RPMI7951 (cell line): Measurements from ENCODE around the gene TMEM59. TPM values are rescaled to one million over a fixed set of nuclear protein-coding genes. Genes with fewer than 3 reads are reported as not detected.
"Not testable (repeated sequence)": the region's sequence is repeated elsewhere in the genome, so short reads cannot be mapped to it uniquely, and the experiment has no call there.

ENCODE experiments used
- DNase-seq: peaks from one replicate; pipeline ENCODE4 v3.0.0-alpha.2; 2012; ENCODE audit warnings: low read depth
- total RNA-seq: library from RNA; depleted of rRNA; stranded (reverse); fragments of >200 nt; shearing (Covaris generic); gene quantifications from 2 replicates; pipeline ENCODE4 v1.2.3, GENCODE V29; 2014

The TMEM59 gene
- total RNA-seq, 1 experiment from 2014 or later, result 422 TPM

DNA sequence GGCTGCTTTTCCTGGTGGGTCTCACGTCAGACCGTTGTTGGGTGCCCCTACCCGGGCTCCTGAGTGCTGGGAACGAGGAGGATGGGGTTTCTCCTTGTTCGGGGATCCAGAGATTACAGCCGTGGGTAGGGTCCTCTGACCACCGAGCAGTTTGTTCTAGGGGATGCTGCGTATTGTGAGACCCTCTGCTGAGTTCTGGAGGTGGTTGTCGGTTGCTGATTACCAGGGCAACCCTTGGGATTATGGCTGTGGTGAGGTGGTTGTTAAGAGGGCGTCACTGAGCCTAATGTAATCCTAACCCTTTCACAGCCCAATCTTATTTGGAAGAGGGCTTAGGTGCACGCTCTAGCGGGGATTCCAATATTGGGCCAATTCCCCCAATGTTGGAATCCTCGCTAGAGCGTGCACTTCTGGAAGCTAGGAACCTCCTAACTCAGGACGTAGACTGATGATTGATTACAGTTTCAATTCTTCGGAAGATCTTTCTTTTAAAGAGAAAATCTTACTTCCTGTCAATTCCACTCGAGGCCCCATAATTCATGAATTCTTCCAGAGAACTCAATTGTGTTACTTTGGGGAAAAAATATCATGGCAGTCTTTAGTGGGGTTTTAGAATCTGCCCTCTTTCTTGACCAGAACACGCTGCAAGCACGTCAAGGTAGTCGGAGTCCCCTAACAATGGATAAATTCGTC, 887 bp upstream of the TMEM59 start:
- DNase-seq, result peak; percentile 17

- DNase-seq, result peak; percentile 57
These were observed 522 bp downstream of the TMEM59 start for GRCh38 chr1:54052431-54052933.

GRCh38 chr1:54051933-54052430, 1.0 kb downstream of the TMEM59 start:
- DNase-seq, result peak; percentile 10

DNA sequence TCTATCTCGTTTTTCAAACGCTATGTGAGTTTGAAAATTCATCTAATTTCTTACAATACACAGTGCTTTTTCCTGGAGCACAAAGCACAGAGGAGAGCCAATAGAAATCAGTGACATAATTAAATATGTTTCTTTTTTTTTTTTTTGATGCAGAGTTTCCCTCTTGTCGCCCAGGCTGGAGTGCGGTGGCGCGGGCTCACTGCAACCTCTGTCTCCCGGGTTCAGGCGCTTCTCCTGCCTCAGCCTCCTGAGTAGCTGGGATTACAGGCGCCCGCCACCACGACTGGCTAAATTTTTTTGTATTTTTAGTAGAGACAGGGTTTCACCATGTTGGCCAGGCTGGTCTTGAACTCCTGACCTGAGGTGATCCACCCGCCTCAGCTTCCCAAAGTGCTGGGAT, 2.6 kb downstream of the TMEM59 start:
- not testable (repeated sequence) for DNase-seq

GRCh38 chr1:54047384-54048305, 5.4 kb downstream of the TMEM59 start:
- DNase-seq, result peak; percentile 3

DNA sequence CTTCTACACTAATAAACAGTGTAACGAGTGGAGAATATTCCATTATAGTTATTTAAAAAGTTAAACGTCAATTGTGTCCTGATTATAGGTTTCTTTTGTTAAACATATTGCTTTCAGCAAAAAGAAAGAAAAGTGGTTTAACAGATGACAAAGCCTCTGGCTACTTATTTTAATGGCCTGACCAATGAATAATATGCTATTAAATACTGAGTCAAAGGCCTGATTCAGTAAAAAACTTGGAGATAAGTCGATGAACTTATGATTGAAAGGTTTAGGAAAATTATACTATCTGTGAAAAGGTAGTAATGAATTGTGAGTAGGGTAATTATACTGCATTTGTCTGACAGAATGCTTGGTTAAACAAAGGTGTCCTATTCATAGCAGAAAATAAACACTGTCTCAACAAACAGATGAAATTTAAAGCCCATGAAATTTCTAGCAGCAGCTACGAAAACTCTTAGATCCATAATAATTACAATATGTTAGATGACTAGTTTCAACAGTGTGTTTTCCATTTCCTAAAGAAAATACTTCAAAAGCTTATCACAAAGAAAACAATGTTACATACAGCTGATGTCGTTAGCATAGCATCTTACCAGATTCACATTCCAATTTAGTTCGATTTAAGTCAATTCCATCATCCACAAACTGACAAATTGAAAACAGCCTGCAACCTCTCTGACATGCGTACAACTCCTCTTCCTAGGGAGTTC, 6.2 kb downstream of the TMEM59 start:
- DNase-seq, result no peak

GRCh38 chr1:54045496-54045895, 7.5 kb downstream of the TMEM59 start:
- no peak for DNase-seq

- no peak for DNase-seq
These were observed 11.2 kb downstream of the TMEM59 start for GRCh38 chr1:54041806-54042205.

- no peak for DNase-seq
These were observed 15.5 kb downstream of the TMEM59 start for GRCh38 chr1:54037476-54037875.

DNA sequence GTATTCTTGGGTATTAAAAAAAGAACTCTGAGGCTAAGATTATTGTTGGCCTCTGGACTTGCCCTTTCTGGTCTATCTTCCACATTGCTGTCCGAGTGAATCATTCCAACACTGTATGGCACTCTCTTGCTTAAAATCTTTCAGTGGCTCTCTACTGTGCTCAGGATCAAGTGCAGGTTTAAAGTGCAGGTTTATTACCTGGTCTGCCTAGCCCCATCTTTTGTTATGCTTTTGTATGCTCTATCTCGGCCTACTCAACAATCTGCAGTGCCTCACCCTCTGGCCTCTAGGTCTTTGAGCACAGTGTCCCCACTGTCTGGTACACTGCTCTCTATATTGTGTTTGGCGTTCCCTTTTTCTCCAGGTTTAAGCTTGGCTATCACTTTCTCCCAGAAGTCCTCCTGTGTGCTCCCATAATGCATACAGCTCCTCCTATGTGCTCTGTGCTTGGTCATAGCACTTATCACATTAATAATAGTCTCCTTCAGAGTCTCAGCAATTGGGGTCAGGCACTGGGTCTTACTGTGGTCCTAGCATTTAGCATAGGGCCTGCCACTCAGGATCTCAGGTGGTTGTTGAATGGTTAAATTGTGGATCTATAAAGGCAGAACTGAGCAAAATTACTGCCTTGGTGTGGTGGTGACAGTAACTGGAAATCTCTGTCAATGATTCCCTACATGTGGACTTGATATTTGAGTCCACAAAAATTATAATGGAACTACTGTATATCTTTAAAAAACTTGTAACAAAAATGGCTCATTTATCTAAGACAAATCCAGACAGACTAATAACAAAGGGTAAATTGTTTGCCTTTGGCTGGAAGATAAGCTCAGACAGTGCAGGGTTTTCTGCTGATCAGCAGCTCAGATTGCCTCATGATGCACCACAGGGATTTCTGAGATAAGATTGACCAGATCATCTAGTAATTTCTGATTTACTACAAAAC, 24.4 kb downstream of the TMEM59 start:
- DNase-seq, result no peak

- DNase-seq, result no peak
These were observed 25.2 kb downstream of the TMEM59 start for GRCh38 chr1:54027848-54028247.

DNA sequence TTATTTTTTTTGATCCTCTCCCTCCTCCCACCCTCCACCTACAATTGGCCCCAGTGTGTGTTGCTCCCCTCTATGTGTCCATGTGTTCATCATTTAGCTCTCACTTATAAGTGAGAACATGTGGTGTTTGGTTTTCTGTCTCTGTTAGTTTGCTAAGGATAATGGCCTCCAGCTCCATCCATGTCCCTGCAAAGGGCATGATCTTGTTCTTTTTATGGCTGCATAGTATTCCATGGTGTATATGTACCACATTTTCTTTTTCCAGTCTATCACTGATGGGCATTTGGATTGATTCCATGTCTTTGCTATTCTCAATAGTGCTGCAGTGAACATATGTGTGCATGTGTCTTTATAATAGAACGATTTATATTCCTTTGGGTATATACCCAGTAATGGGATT, 28.2 kb downstream of the TMEM59 start:
- not testable (repeated sequence) for DNase-seq

DNA sequence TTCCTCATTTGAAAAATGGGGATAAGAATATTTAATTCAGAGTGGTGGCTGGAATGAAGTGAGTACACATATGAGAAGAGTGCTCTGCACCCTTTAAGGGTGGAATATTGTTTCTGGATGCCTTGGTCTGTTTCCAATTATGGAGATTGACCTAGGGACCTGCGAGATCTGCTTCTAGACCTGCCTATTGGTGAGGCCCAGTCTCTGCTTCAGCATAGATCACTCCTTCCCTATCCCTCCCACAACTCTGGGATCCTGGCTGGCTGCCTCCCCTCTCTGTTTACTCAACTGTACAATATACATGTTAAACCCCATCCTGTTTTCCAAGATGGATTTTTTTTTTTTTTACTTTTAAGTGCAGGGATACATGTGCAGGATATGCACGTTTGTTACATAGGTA, 28.6 kb downstream of the TMEM59 start:
- no peak for DNase-seq

GRCh38 chr1:54019562-54020176, 33.3 kb downstream of the TMEM59 start:
- DNase-seq, result not testable (repeated sequence)

GRCh38 chr1:54018635-54019034, 34.4 kb downstream of the TMEM59 start:
- no peak for DNase-seq

DNA sequence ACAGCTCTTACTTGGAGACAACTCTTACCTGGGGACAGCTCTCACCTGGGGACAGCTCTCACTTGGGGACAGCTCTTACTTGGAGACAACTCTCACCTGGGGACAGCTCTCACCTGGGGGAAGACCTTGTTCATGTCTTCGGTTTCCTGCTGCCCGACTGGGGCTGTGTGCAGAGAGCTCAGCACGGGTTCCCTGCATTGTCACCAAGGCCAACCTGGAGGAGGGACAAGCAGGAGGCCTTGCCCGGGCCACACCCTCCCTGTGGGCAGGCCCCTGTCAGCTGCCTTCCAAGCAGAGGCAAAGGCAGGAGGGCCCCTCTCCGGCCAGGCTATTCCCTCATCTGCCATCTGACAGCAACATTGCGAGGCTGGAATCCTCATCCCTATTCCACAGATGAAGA, 35.0 kb downstream of the TMEM59 start, which contains the start of gene LDLRAD1:
Gene LDLRAD1, minus strand, starts transcription at position 208 of the 400 bp plus-strand sequence. Its CDS starts 74 bp downstream, at position 134.
- no peak for DNase-seq

DNA sequence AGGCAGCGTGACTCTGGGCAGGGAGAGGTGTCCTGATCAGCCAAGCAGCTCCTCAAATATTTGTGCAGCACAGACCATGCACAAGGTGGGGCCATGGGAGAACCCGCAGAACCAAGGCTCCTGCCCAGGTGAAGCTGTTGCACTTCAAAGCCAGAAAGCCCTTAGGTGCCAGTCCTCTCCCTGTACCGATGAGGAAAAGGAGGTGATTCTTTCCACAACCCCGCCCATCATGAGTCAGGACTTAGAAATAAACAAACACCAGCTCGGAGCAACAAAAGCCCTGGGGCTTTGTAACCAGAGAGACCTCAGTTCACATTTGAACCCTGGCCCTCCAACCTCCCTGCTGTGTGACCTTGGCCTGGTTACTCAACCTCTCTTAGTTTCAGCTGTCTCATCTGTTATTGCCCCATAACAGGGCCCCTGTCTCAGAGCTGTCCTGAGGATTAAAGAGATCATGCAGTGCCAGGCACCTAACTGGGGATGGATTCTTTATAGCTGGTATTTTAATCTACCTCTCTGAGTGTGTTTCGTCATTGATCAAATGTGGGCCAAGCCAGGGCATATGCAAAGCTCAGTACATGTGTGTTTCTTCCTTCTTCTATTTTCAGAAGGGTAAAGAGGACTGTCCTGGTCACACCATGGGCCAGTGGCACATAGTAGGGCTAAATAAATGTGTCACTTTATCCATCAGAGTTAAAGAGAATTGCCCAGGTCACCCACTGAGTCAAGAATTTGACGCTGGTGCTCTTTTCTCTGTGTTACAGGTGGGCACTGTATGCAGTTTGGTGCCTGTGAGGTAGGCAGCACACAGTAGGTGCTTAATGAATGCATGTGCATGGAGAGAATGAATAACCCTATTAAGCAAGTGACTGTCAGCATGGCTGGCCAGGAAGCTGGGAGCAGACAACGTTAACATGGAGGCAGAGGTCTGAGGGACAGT, 36.4 kb downstream of the TMEM59 start:
- DNase-seq, result peak; percentile 26

DNA sequence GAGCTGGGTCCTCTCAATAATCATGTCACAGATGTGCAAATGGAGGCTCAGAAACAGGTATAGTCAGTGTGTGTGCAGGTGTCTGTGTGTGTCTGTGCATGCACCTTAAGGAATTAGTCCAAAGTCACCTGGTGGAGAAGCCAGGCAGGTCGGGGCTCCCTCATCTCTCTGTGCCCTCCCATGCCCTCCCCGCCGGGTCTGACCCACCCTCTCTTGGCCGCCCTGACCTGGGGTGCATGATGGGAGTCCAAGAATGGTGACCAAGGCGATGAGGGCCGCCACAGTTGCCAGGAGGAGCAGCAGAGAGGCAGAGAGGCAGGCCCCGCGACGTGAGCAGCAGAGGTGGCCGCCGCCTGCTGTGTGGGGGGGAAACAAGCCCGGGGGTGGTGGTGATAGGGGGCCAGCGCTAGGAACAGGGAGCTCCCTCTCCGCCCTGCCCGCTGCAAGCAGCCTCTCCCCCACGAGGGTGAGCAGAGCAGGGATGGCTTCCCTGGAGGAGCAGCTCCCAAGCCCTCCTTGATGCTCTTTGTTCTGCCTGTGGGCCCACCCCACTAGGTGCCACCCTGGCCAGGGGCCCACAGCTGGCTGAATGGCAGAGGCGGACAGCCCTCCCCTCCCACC, 38.9 kb downstream of the TMEM59 start:
- DNase-seq, result no peak
